ENCODE results near the gene USP15.
"Not testable (repeated sequence)": the region's sequence is repeated elsewhere in the genome, so short reads cannot be mapped to it uniquely, and the experiment has no call there.

USP15 gene

GRCh38 chr12:62368430-62369223 lies 108.4 kb downstream of the USP15 start:
- not testable (repeated sequence) for DNase-seq (ENCODE audit: low read depth in 2 of 3, low spot score in 1 of 3)

GRCh38 chr12:62370189-62370588 lies 110.0 kb downstream of the USP15 start:
- no peak for DNase-seq (ENCODE audit: low read depth in 2 of 3, low spot score in 1 of 3)

GRCh38 chr12:62371661-62372060 lies 111.5 kb downstream of the USP15 start:
- no peak for DNase-seq (ENCODE audit: low read depth in 2 of 3, low spot score in 1 of 3)

- DNase-seq (ENCODE audit: low read depth in 2 of 3, low spot score in 1 of 3): no peak
Observed at GRCh38 chr12:62372134-62372533, 111.9 kb downstream of the USP15 start.

- no peak for DNase-seq (ENCODE audit: low read depth in 2 of 3, low spot score in 1 of 3)
Observed at GRCh38 chr12:62372825-62373224, 112.6 kb downstream of the USP15 start.

GRCh38 chr12:62375603-62376002 lies 115.4 kb downstream of the USP15 start:
- no peak for DNase-seq (ENCODE audit: low read depth in 2 of 3, low spot score in 1 of 3)

GRCh38 chr12:62379026-62379722 lies 119.0 kb downstream of the USP15 start:
- no peak for DNase-seq (ENCODE audit: low read depth in 2 of 3, low spot score in 1 of 3)

DNA sequence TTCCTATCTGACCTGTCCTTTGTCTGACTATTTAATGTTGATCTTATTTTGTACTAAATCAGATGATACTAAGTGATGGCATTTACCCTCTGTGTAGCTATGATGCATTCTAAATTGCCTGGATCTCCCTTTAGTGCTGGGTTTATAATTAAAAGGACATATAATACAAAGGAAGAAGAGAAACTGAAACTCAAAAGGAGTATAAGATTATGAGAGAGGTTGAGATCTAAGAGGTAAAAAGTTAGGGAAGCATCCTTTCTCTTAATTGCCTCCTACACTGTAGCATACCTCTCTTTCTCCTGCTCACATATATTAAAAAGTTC lies 119.5 kb downstream of the USP15 start:
- DNase-seq (ENCODE audit: low read depth in 2 of 3, low spot score in 1 of 3): no peak

DNA sequence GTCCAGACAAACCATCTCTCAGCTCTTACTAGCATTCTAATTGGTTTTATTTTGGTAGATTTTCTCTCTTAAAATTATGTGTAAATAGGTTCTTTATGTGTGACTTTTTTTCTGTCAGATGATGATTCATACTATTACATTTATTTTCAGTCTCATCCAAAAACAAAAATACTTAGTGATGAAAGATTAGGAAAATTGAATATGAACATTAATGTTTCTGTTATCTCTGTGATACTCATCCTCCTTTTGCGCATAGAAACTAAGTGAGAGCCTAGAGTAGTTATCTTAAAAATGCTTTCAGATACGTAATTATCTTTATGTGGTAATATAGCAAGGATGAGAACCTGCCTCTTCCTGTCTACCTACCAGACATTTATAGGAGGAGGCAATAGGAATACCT lies 122.3 kb downstream of the USP15 start:
- DNase-seq (ENCODE audit: low read depth in 2 of 3, low spot score in 1 of 3): no peak

DNA sequence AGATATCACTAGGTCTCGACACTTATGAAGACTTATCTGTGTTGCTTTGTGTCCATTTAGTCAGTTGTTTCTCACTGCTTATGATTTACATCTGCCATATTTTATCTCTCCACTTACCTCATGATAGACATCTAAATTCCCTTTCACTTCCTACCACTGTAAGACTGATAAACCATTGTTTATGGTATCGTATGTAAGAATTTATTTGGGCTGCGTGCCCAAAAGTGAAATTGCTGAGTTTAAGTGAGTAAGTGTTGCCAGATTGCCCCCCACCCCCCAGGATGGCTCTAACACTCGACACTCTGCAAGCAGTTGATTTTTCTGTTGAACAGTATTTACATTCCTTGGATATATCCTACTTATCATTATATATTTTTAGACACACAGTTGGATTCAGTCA lies 136.5 kb downstream of the USP15 start:
- DNase-seq (ENCODE audit: low read depth in 2 of 3, low spot score in 1 of 3): no peak

DNA sequence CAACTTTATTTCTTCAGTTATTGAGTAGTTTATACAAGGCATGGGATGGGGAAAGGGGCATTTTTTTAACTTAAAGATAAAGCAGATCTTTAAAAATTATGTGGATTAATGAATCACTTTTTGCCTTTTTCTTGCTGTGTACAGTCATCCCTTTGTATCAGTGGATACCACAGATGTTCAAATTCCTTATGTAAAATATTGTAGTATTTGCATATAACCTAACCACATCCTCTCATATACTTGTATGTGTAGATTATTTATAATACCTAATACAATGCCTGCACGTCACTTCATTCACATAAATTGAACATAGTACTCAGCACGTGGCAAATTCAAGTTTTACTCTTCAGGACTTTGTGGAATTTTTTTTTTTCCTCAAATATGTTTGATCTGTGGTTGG lies 139.9 kb downstream of the USP15 start:
- no peak for DNase-seq (ENCODE audit: low read depth in 2 of 3, low spot score in 1 of 3)

DNA sequence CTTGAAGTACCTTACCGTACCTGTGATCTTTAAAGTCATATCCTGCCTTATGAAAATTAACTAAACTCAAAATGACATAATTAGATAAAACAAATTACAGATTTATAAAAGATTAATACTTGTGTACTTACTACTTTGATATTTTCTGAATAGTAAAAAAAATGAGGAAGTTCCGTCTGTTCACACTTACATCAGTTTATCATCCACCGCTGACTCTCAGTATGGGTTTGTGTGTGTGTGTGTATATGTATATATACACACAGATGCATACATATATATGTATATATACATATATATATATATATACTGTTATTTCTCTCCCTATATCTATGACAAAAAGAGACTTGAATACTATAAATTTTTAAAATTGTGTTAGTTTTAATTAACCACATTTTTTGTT lies 141.4 kb downstream of the USP15 start:
- DNase-seq (ENCODE audit: low read depth in 2 of 3, low spot score in 1 of 3): no peak

DNA sequence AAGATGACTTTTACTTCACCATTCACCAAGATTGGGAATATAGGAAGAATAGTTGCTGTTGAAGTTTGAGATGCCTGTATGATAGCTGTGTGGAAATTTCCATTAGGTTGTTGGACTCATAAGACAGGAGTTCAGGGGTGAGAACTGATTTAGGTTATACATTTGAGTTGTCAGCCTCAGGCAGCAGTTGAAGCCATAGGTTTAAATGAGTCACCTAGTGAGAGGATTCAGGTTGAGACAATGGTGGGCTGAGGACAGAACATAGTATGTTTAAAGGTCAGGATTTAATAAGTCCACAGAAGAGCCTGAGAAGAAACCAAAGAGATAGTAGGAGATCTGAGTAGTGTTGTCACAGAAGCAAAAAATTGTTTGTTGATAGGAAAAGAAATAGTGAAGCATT lies 142.8 kb downstream of the USP15 start:
- no peak for DNase-seq (ENCODE audit: low read depth in 2 of 3, low spot score in 1 of 3)

DNA sequence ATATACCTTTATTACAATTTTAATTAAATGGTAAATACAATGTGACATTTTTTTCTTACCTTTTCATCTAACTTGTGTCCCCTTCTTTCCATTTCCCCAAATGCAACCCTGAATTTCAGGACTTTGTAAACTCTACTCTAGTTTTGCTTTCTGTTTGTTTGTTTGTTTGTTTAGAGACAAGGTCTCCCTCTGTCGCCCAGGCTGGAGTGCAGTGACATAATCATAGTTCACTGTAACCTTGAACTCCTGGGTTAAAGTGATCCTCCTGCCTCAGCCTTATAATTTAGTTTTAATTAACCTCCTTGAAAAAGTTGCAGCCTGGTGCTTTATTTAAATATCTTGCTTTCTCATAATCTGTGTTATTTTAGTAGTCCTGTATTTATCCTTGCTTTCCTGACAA lies 147.4 kb downstream of the USP15 start:
- no peak for DNase-seq (ENCODE audit: low read depth in 2 of 3, low spot score in 1 of 3)

DNA sequence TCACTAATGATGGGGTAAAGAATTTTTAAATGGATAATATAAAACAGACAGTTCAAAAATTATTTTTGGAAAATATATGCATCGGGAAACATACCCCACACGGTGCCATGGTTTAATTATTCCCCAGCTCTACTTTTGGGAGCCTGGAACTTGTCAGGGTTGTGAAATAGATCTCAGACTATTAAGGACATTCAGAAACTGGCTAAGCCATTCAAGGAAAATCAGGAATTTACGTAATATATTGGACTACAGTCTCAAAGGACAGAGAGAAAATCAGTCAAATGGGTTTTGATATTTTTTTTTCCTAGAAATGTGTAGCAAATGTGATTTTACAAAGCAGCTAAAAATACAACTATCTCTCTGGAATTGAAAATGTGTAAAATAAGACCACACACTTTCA lies 148.9 kb downstream of the USP15 start:
- no peak for DNase-seq (ENCODE audit: low read depth in 2 of 3, low spot score in 1 of 3)

- DNase-seq (ENCODE audit: low read depth in 2 of 3, low spot score in 1 of 3): no peak
Observed at GRCh38 chr12:62414180-62414579, 154.0 kb downstream of the USP15 start.

- no peak for DNase-seq (ENCODE audit: low read depth in 2 of 3, low spot score in 1 of 3)
Observed at GRCh38 chr12:62426089-62426488, 165.9 kb downstream of the USP15 start.

- no peak for DNase-seq (ENCODE audit: low read depth in 2 of 3, low spot score in 1 of 3)
Observed at GRCh38 chr12:62429457-62429856, 169.3 kb downstream of the USP15 start.

DNA sequence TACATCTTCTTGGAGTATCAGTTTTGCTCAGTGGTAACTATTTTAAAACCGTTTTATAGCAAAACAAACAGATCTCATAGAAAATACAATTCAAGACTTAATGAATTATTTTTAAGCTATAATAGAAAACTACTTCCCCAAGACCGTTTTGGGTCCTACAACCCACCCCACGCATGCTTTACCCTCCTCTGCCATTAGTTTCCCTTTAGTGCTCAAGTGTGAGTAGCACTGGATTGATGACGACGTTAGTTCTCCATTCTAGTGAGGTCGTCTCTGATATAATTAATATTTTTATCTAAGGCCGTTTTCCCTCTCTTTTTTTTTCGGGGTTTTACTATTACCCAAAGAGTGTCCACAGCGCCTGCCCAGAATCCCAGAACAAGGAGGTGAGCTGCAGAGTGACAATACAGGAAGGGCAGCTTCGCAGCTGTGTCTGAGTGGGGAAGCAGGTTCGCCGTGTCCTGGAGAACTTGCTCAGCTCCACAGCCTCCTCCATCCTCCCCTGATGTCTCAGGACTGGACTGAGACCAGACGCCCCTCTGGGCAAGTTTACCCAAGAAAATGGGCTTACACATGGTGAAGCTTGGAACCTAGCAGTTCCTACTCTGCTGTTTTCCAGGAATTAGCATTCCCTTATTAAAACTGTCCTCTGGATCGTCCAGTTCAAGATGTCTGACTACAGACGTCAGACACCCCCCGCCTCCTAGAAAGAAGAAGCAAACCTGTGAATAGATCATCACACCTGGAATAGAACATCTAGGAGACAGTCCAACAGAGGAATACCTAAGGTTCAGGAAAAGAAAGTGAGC lies 174.5 kb downstream of the USP15 start:
- no peak for DNase-seq (ENCODE audit: low read depth in 2 of 3, low spot score in 1 of 3)

- peak in 2 of 3 donors; percentile 9 to 11 for DNase-seq (ENCODE audit: low read depth in 2 of 3, low spot score in 1 of 3)
Observed at GRCh38 chr12:62435303-62436163, 175.3 kb downstream of the USP15 start.

GRCh38 chr12:62436164-62436503 lies 175.9 kb downstream of the USP15 start:
- no peak for DNase-seq (ENCODE audit: low read depth in 2 of 3, low spot score in 1 of 3)
